ENCODE data around the gene SH3BGRL.

GRCh38 chrX:81304563-81304962, 102.7 kb downstream of the SH3BGRL start:
- TF ChIP-seq CTCF (IDR thresholded peaks at IDR 0.05) (no peak), POLR2A (IDR thresholded peaks at IDR 0.05) (no peak)
